Measurements from ENCODE around the gene SLC5A3. TPM values are rescaled to one million over a fixed set of nuclear protein-coding genes. Genes with fewer than 3 reads are reported as not detected.

The SLC5A3 gene
- total RNA-seq, 1 donor from 2014 or later, result 63.2 TPM

DNA sequence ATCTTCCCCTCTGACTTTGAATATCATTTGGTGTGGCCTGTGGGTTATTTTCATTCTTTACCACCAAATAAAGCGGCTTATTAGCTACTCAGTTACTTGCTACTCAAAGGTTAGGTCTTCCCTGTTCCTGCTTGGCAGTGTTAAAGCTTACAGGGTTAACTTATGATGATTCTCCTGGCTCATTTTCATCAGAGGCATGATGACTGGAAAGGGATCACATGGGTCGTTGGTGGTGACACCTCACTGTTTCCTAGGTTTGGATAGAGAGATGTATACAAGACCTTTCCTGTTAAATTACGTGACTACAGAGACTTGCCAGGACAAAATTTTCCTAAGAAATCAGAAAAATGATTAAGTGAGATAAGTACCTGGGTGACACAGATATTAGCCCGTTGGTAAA is 27.4 kb downstream of the SLC5A3 start:
- no peak for DNase-seq

GRCh38 chr21:34105947-34106541 is 32.7 kb downstream of the SLC5A3 start:
- no peak for DNase-seq

- DNase-seq, result no peak
These were observed 34.2 kb downstream of the SLC5A3 start for GRCh38 chr21:34107606-34108005.

- no peak for DNase-seq
These were observed 35.7 kb downstream of the SLC5A3 start for GRCh38 chr21:34109075-34109474.

DNA sequence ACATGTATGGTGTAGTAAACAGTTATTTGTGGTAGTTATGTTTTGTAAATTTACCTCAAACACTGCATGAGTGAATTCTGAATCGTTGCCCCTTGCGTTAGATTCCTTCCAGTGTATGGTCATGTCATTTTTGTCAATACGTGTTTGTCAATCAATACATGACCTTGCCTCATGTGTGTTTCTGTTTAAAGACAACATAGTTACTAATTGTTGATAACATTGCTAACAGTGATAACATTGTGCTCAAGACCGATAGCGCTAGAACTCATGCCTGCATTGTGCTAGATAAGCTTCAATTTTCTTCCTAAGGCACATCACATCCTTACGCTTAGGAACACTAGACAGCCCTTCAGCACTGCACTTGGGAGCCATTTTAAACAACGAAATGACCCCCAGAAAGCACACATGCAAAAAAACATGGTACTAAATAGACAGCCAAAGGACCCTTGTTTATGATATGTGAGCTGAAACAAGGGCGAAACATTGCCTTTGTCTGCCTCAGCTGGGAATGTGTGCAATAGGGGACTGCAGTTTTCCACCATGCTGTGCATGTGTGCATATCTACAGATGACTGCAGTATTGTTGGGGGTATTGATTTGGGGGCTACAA is 37.3 kb downstream of the SLC5A3 start:
- DNase-seq, result no peak

- no peak for DNase-seq
These were observed 39.1 kb downstream of the SLC5A3 start for GRCh38 chr21:34112316-34113033.

DNA sequence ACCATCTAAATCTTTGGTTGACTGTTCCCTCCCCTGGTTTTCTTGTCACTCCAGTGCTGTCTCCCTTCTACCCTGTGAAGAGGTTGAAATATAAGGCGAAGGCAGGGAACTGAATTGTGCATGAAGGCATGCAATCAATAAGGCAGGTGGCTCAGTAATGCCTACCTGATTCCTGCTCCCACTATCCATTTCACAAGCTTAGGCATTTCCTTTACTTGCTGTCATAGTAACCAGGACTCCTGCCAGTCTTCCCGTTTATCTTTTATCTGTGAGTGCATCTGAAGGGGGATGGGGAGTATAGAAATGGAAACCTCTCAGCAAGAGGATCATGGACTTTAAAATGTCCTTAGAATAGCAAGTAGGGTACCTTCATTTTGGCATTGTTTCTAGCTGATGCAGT is 40.5 kb downstream of the SLC5A3 start:
- no peak for DNase-seq

DNA sequence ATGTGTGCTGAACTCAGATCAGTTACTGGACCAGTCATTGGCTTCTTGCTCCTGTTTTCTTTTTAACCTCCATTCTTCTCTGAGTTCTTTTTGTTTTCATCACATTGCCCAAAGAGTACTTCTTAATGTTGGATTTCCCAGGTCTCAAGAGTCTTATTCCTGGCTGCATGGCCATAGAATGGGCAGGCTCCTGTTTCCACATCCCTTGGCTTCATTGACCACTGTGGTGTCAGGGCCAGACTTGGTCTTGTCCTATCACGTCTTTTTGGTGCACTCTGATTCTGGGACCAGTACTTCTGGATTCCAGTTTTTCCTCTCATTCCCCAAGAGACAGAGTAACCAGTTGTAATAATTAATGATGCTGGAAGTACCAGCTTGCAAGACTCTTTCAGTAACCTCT is 41.8 kb downstream of the SLC5A3 start:
- DNase-seq, result no peak

- no peak for DNase-seq
These were observed 43.2 kb downstream of the SLC5A3 start for GRCh38 chr21:34116569-34116968.

DNA sequence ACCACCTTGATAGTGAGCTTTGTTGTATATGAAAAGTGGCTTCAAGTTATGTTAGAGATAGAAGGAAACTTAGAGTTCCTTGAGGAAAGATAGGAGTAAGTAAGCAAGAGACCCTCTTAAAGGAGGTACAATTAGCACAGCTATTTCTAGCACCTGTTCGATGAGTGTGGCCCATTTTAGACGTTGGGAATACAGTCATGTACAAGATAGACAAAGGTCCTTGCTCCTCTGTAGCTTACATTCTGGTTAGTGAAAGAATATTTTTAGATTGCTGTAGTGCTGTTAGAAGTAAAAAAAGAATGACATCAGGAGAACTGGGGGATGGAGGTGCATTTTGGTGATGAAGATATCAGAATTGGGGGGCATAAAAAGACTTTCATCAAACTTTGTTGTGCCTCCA is 47.5 kb downstream of the SLC5A3 start:
- DNase-seq, result no peak

- no peak for DNase-seq
These were observed 48.7 kb downstream of the SLC5A3 start for GRCh38 chr21:34122047-34122446.

Other genes starting within 250 kb of the SLC5A3 start
- 159 TPM for gene ATP5PO, start 157.8 kb upstream of the SLC5A3 start, total RNA-seq
- gene MRPS6, start within 50 bp of the SLC5A3 start, total RNA-seq, result 37.9 TPM